HG03432 (cell line): Measurements from ENCODE around the gene PYGL.

Experiments used
- ATAC-seq: cut with Tn5 transposase; IDR thresholded peaks from one replicate; pipeline ENCODE4 v1.9.1; 2021; ENCODE audit warnings: mild to moderate bottlenecking, moderate library complexity; ENCODE audit not compliant: unreplicated experiment

PYGL gene

DNA sequence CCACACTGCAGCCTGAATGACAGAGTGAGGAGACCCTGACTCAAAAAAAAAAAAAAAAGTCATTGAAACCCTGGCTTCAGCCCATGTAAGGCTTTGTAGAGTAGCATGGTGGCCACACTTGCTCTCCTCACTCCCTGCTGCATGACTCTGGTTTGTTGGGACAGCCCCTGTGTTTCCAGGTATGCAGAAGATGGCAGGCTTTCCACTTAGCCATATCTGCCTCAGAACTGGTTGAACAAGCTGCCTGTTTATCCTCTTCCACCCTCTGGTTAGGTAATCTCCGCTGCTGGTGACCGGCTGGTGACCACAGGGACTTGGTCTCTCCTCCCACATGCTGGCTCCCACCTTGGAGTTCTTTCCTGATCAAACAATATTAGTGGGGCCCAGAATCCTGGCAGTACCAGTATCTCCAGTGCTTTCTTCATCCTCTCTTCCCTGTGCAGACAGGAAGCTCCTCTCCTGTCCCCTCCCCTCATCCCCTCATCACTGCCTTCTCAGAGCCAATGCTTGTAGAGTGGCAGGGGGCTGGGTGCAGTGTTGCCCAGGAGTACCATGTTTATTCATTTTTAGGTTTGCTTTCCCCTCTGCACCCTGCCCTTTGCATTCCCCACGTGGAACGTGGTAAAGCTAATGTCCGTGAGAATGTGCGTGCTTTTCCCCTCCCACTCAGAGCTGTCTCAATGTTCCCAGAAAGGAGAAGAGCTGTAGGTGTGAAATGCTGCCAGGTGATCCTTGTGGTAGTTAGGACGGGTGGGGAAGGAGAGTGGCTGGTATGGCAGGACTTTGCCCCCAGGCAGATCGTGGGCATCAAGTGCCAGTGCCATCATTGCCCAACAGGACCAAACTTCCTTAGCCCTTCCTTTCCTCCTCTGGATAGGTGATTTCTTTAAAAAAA lies 61.1 kb downstream of the PYGL start:
- ATAC-seq, result no peak

DNA sequence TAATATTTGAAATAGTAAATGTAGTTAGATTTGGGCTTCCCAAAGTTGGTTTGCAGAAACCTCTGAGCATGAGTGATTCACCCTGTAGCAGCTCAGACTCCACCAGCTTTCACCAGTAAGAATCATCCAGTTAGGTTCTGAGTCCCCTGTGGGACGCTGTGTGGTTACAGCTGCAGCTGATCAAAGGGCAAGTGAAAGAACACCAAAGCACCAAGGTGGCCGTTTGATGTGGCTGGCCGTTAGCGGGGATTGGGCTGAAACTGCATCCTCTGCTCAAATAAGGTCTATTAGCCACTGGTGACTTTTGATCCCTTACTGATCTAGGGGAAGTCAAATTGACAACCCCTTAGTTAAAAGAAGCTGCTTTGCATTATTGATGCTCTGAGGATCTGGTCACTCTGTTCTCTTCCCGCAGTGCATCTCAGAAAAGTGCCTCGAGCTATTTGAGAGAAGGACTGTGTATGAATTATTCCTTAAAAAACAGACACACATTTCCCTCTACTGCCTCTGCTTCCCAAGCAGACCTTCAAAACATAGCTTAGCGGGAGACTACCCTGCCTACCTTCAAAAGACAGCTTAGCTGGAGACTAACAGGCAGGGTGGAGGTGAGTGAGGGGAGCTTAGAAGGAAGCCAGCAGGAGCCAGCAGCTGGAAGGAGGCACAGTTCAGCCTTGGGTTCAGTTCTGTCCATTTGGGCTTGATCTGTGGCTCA lies 68.8 kb downstream of the PYGL start:
- ATAC-seq, result peak; percentile 98

- ATAC-seq, result peak; percentile 3
These were observed 69.5 kb downstream of the PYGL start for GRCh38 chr14:50874757-50875156.

DNA sequence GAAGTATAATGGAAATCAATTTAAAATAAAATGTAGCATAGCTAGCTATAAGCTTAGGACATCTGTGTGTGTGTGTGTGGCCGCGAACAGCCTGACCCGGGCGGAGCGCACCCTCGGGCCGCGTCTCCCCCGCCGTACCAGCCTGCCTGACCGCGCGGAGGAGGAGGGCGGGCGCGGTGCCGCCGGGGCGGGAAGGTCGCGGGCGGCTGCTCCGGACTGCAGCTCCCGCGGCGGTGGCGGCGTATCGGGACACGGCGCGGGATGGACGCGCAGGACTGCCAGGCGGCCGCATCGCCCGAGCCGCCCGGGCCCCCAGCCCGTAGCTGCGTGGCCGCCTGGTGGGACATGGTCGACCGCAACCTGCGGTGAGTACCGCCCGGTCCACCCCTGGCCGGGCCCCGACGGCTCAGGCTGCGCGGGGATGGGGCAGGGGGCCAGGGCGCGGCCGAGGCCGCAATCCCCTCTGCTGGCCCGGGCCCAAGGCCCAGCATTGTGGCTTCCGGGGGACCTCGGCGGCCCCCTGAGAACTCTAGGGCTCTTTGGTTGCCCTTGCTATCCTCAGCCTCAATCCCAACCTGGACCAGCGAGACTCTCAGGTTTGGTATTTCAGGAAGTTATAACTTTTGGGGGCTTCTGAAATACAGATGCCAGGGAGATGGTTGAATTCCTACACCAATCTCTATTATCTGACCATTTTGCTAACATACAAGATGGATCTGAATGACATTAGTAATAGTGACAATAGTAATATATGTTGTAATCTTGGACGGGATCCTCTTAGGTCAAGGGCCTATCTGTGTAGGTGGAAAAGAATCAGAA lies 72.2 kb downstream of the PYGL start, which contains the start of gene ABHD12B:
TSS of gene ABHD12B (plus strand) at position 140 of the 819 bp plus-strand sequence. CDS start at position 262, 122 bp downstream.
- no peak for ATAC-seq

- no peak for ATAC-seq
These were observed 73.1 kb downstream of the PYGL start for GRCh38 chr14:50871228-50871627.

GRCh38 chr14:50865391-50866076 lies 78.7 kb downstream of the PYGL start:
- ATAC-seq, result no peak

- no peak for ATAC-seq
These were observed 79.3 kb downstream of the PYGL start for GRCh38 chr14:50864946-50865345.

DNA sequence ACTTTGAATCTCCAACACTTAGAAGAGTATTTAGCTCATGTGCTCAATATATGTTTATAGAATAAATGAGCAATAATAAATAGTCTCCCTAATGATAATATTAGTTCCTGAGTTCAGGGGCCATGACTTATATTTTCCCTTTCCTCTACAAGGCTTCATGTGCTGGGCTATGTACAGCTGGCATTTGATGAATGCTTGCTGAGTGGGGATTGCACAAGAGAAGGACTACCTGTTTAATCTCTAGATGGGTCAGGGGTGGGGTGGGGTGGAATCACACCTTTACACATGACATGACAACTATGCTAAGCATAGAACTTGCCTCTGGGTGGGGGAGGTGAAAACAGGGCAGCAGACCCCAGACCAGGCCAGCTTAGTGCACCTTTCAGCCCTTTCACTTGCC lies 80.0 kb downstream of the PYGL start:
- ATAC-seq, result no peak

DNA sequence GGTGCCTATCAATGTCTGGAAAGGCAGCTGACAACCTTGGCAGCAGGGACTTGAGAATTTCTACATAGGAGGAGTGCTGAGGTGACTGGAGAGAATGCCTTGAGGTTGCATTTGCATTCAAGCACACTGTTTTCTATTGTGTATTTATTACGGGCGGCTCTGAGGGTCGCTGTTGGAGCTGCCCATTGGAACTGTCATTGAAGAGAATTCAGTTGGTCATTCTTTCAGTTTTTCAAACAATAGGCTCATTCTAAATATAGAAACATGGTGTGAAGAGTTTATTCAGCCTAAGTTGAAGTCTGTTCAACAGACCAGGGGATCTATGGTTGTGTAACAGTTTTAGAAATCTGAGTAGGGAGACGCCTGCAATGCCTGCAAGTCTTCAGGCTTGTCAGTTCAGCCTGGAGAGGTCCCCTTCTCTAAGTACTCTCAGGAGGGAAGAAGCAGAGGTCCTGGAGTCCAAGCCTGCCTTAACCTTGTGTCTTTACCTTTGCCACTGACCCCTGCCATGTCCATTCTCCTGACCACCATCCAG lies 82.2 kb downstream of the PYGL start:
- no peak for ATAC-seq

DNA sequence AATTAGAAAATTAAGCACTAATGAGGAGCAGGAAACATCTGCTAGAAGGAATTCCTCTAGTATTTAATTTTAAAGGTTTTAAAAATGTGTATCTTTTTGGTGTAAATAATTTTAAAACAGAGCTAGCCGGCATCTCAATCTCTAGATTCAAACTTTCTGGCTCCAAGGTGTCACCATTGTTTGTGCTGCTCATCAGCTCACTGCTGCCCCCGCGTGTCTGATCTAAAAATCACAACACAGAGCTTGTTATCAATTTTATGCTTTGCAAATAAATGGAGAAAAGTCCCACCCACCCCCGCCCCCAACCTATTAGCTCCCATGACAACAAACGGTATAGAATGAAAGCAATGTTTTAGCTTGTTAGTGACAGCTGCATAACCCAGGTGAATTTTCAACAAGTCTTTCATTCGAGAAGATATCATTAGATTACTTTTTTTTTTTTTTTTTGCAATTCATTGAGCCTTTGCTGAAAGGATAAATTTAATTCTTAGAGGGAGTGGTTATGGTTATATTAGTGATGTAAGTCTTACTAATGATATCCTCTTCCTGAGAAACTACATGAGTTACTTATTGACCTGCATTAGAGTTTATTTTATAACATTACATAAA lies 83.7 kb downstream of the PYGL start:
- ATAC-seq, result peak; percentile 65

DNA sequence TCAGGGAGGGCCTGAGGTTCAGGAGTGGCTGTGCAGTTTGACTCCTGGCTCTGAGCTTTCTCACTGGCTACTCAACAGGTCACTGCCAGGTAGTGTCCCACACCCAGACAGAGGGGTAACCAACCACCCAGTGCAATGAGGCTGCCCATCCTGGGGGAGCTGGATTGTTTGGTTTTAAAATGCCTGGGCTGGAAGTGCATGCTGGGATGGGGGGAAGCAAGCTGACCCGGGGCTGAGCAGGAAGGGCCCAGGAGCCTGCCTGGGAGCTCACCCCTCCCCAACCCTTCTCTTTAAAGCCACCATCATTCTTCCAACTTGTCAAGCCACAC lies 85.0 kb downstream of the PYGL start:
- ATAC-seq, result no peak

DNA sequence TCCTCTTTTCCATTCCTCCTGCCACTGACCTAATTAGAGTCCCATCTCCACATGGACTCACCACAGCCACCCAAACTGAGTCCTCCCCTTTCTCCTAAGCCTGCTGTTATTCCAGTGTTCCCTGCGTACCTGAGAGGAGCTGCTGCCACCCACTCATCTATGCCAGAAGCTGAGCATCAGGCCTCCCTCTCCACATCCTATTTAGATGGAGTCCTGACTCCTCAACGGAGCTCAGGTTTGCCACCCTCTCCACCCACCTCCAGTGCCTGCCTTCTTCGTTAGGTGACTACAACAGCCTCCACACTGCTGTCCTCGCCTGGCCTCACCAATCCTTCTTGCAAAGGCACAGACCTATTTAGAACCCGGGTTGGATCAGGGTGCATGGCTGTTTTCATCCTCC lies 87.6 kb downstream of the PYGL start:
- no peak for ATAC-seq

DNA sequence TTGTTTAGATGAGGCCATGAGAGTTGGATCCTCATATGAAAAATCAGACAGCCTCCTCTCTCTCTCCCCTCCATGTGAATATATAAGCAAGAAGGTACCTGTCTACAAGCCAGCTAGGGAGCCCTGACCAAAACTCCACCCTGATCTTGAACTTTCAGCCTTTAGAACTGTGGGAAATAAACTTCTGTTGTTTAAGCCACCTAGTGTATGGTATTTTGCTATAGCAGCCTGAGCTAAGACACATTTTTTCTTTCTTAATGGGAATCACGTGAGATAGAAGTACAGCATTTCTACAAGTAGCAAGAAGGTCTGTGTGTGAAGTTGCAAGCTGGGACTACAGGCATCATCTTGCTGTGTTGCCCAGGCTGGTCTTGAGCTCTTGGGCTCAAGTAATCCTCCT lies 88.7 kb downstream of the PYGL start:
- no peak for ATAC-seq
